H1 (cell line): Measurements from ENCODE around the gene CDH12.

Source experiments
- POLR2A ChIP-seq, 2 experiments: IDR thresholded peaks; 1 replicate in 1 of 2; 2 replicates in 1 of 2; pipeline ENCODE4 v1.6.1; 2011; ENCODE audit warnings: low read depth in 2 of 2, low read length in 2 of 2, mild to moderate bottlenecking in 2 of 2; ENCODE audit errors: control extremely low read depth in 1 of 2
- SIRT6 ChIP-seq: IDR thresholded peaks from one replicate; pipeline ENCODE4 v1.7.1; 2012; ENCODE audit warnings: low read length, inconsistent platforms
- SP2 ChIP-seq: IDR thresholded peaks from 2 replicates; pipeline ENCODE4 v1.6.1; 2012; ENCODE audit warnings: mild to moderate bottlenecking, low read length, inconsistent platforms
- SRF ChIP-seq: IDR thresholded peaks from 2 replicates; pipeline ENCODE4 v1.6.1; 2011; ENCODE audit warnings: mild to moderate bottlenecking, low read depth, low read length, moderate library complexity
- TAF1 ChIP-seq: IDR thresholded peaks from 2 replicates; pipeline ENCODE4 v1.6.1; 2011; ENCODE audit warnings: mild to moderate bottlenecking, low read depth, low read length
- TAF7 ChIP-seq: optimal IDR thresholded peaks from 2 replicates; pipeline ENCODE3; 2011; ENCODE audit warnings: low read depth, mild to moderate bottlenecking, inconsistent platforms, low read length, moderate library complexity, borderline replicate concordance
- TF ChIP-seq, protein P1 (sequence below), 3 experiments: IDR thresholded peaks; 1 replicate in 2 of 3; 2 replicates in 1 of 3; pipeline versions ENCODE4 v1.5.1 to v1.6.1; 2011; ENCODE audit warnings: low read length in 3 of 3, mild to moderate bottlenecking in 3 of 3, inconsistent platforms in 2 of 3, low read depth in 1 of 3, moderate library complexity in 1 of 3; ENCODE audit not compliant: insufficient read depth in 1 of 3; ENCODE audit errors: control extremely low read depth in 1 of 3

DNA sequence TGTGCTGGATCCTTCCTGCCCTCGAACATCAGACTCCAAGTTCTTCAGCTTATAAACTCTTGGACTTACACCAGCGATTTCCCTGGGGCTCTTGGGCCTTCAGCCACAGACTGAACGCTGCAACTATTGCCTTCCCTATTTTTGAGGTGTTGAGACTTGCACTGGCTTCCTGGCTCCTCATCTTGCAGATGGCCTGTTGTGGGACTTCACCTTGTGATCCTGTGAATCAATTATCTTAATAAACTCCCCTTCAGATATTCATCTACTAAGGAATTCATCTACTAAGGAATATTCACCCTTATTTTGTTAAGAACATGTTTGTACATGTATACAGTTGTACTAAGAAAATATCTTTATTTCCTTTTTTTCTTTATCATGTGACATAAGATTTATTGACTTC lies 1079.7 kb downstream of the CDH12 start:
- TF ChIP-seq, protein P1, sequence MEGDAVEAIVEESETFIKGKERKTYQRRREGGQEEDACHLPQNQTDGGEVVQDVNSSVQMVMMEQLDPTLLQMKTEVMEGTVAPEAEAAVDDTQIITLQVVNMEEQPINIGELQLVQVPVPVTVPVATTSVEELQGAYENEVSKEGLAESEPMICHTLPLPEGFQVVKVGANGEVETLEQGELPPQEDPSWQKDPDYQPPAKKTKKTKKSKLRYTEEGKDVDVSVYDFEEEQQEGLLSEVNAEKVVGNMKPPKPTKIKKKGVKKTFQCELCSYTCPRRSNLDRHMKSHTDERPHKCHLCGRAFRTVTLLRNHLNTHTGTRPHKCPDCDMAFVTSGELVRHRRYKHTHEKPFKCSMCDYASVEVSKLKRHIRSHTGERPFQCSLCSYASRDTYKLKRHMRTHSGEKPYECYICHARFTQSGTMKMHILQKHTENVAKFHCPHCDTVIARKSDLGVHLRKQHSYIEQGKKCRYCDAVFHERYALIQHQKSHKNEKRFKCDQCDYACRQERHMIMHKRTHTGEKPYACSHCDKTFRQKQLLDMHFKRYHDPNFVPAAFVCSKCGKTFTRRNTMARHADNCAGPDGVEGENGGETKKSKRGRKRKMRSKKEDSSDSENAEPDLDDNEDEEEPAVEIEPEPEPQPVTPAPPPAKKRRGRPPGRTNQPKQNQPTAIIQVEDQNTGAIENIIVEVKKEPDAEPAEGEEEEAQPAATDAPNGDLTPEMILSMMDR (IDR thresholded peaks at IDR 0.05; ENCODE audit: control extremely low read depth in 1 of 3, insufficient read depth in 1 of 3, low read depth in 1 of 3, low read length in 3 of 3) = no peak
- TF ChIP-seq TAF7 (no peak), SRF (no peak), TAF1 (no peak), POLR2A (IDR thresholded peaks at IDR 0.05; ENCODE audit: control extremely low read depth in 1 of 2, low read depth in 2 of 2, low read length in 2 of 2) (no peak), SIRT6 (no peak), SP2 (no peak)
